SIG-M5 treated with dmso at 0.1 percent for 504 hours (cell line): Measurements from ENCODE around the gene SDE2.
"Not testable (repeated sequence)": the region's sequence is repeated elsewhere in the genome, so short reads cannot be mapped to it uniquely, and the experiment has no call there.

Experiments used
- DNase-seq: peaks from one replicate; lab custom pipeline; 2025; ENCODE audit not compliant: unreplicated experiment; lab: John Stamatoyannopoulos, UW

Gene SDE2

GRCh38 chr1:225979421-225979820 lies 19.7 kb downstream of the SDE2 start:
- DNase-seq, result no peak

DNA sequence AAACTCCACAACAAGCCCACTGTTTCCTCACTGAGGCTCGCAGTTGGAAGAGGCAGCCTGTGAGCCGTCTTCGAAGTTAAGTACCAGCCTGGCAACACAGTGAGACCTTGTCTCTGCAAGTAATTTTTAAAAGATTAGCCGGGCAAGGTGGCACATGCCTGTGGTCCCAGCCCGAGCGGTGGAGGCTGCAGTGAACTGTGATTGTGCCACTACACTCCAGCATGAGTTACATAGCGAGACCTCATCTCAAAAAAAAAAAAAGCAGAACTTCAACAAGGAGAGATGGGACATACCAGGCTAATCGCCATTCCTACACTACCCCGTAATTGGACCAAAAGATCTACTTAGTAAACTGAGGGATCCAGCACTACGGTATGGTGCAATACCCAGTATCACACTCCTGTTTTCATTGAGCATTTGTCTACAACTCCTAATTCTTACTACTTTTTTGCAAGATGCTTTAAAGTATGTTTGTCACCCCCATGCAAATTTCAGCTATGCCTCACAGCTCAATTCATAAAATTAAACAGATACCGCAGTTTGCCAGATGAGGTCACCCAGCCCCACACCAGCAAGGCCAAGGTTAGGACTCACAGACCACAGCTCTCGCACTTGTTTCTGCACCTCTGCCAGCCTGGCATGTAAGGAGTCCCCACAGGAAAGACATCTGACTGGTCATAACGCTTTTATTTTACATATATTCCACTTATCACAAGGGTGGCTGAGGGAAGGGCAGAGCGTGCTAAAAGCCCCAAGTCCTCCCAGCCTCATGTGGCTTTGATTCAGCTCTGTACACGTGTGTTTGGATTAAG lies 21.0 kb downstream of the SDE2 start:
- no peak for DNase-seq

GRCh38 chr1:225975146-225975545 lies 24.0 kb downstream of the SDE2 start:
- DNase-seq, result not testable (repeated sequence)

DNA sequence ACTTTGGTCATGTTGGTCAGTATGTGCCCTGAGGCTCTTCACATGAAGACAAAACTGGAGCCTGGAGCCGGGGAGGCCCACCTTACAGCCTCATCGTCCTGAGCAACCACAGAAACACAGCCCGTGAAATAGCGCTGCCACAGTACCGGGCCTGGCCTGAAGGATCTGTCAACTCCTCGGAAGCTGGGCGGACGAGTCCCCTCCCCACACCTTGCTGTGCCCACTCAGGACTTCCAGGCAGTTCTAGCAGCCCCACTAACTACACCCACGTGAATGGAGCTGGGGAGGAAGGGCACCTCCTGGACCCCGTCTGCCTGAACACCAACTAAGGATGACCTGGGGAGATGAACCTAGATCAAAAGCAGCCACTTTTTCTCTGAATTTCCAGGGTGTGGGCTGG lies 24.7 kb downstream of the SDE2 start:
- DNase-seq, result no peak

- no peak for DNase-seq
These were observed 26.0 kb downstream of the SDE2 start for GRCh38 chr1:225973158-225973557.

- DNase-seq, result no peak
These were observed 26.6 kb downstream of the SDE2 start for GRCh38 chr1:225972344-225973152.

DNA sequence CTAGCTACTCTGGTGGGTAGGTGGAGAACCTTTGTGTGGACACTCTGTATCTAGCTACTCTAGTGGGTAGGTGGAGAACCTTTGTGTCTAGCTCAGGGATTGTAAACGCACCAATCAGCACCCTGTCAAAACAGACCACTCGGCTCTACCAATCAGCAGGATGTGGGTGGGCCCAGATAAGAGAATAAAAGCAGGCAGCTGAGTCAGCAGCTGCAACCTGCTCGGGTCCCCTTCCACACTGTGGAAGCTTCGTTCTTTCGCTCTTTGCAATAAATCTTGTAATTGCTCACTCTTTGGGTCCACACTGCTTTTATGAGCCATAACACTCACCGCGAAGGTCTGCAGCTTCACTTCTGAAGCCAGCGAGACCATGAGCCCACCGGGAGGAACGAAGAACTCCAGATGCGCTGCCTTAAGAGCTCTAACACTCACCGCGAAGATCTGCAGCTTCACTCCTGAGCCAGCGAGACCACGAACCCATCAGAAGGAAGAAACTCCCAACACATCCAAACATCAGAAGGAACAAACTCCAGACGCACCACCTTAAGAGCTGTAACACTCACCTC lies 28.5 kb downstream of the SDE2 start:
- not testable (repeated sequence) for DNase-seq

DNA sequence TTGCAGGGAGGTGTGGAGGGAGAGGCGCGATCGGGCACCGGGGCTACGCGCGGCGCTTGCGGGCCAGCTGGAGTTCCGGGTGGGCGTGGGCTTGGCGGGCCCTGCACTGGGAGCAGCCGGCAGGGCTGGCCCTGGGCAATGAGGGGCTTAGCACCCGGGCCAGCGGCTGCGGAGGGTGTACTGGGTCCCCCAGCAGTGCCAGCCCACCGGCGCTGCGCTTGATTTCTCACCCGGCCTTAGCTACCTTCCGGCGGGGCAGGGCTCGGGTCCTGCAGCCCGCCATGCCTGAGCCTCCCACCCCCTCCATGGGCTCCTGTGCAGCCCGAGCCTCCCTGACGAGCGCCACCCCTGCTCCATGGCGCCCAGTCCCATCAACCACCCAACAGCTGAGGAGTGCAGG lies 29.4 kb downstream of the SDE2 start:
- not testable (repeated sequence) for DNase-seq

DNA sequence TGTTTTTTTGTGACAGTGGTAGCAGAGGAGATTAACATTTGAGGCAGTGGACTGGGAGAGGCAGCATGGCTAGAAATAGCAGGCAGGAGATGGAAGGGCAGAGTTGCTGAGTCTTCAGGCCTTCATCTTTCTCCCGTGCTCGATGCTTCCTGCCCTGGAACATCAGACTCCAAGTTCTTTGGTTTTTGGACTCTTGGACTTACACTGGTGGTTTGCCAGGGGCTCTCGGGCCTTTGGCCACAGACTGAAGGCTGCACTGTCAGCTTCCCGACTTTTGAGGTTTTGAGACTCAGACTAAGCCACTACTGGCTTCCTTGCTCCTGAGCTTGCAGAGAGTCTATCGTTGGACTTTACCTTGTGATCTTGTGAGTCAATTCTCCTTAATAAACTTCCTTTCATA lies 33.9 kb downstream of the SDE2 start:
- no peak for DNase-seq

- no peak for DNase-seq
These were observed 35.2 kb downstream of the SDE2 start for GRCh38 chr1:225963735-225964530.

DNA sequence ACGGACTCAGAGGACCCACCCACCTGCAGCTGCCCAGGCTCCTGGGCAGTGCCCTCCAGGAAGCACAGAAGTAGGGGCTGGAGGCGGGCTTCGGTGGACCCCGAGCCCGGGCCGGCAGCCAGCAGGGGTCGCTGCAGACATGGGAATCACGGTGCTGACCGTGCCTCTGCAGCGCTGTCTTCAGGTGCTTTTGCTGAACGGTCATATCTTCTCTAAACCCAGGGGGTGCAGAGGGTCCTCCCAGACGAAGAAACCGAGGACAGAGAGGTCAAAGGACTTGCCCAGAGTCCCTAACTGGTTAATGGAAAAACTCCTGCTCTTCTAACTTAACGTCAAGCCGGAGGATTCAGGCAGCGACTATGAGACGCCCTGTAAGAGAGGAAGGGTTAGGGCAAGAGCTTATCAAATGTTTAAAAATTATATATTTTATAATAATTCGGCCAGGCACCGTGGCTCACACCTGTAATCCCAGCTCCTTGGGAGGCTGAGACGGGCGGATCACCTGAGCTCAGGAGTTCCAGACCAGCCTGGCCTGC lies 36.6 kb downstream of the SDE2 start:
- peak; percentile 12 for DNase-seq

DNA sequence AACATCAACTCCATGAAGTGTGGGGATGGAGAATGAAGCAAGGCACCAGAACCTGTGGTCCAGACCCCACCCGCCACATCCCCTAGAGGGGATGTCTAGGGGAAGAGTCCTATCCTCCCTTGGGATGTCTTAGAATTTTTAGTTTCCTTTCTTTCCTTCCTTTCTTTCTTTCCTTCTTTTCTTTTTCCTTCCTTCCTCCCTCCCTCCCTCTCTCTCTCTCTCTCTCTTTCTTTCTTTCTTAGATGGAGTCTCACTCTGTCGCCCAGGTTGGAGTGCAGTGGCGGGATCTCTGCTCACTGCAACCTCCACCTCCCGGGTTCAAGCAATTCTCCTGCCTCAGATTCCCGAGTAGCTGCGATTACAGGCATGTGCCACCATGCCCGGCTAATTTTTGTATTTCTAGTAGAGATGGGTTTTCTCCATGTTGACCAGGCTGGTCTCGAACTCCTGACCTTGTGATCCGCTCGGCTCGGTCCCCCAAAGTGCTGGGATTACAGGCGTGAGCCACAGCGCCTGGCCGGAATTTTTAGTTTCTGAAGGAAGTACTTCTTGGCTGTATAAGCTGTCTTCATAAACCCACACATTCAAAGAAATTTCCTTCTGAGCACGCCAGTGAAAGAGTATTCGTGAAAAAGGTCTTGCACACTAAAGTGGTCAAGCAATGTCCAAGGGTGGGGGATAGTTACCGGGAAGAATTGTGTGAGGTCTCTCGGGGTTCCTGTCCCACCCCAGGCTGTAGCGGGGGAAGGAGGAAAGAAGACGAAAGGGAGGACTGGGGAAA lies 37.3 kb downstream of the SDE2 start:
- no peak for DNase-seq

- no peak for DNase-seq
These were observed 41.1 kb downstream of the SDE2 start for GRCh38 chr1:225958041-225958440.

DNA sequence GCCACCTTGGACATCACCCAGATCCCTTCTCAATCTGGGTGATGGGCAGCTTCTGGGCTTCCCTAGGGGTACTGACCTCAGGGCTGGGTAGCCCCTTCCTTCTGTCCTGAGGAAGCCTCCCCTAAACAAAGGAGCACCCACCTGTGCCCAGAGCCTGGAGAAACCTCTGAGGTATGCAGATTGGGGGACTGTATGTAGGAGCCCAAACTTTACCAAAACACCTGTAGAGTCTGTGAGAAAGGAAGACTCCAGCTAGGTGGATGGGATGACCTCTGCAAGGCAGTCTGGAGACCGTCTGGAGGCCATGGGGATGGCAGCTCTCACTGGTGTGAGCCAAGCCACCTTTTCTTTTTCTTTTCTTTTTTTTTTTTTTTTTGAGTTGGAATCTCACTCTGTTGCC lies 44.4 kb downstream of the SDE2 start:
- no peak for DNase-seq

GRCh38 chr1:225953315-225953714 lies 45.8 kb downstream of the SDE2 start:
- DNase-seq, result no peak

DNA sequence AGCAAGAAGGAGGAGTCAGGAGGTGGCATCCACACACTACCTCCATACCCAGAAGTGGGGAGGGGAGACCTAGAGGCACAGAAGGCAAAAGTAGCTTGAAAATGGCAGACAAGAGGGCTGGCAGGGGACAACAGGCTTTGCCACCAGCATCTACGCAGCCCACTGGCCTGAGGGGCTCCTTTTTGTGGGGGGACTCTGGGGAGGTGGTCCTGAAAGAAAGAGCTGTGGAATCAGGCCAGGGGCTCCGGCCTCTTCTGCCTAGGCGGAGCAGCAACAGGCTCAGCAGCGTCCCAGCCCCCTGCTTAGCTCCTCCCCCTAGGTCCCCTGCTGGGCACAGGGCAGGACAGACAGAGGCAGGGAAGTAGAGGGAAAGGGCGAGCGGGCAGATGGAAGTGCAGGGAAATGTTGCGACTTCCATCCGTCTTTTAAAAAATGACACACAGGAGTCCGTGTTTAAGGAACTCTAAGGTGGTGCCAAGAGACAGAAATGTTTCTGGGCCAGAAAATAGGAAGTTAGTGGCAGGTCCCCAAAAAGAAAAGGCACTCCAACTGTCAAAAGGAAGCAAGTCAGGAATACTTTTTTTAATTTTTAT lies 48.1 kb downstream of the SDE2 start:
- DNase-seq, result no peak

DNA sequence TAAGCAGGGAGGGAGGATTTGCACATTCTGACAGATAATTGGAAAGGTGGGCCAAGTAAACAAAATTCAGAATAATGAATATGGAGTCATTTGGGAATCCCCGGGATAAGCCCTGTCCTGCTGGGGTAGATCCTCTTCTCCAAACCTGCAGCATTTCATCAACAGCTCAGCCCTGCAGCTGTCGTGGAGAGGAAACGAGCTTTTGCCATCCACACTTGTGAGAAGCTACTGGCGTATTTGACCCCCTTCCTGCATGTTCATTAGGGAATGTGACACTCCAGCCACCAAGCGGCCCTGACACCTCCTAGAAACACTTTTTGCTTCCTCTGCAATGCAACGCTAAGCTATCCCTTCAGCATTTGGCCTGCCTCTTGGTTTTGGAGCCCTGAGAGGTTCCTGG lies 50.1 kb downstream of the SDE2 start:
- DNase-seq, result no peak

- no peak for DNase-seq
These were observed 52.3 kb downstream of the SDE2 start for GRCh38 chr1:225946803-225947202.

DNA sequence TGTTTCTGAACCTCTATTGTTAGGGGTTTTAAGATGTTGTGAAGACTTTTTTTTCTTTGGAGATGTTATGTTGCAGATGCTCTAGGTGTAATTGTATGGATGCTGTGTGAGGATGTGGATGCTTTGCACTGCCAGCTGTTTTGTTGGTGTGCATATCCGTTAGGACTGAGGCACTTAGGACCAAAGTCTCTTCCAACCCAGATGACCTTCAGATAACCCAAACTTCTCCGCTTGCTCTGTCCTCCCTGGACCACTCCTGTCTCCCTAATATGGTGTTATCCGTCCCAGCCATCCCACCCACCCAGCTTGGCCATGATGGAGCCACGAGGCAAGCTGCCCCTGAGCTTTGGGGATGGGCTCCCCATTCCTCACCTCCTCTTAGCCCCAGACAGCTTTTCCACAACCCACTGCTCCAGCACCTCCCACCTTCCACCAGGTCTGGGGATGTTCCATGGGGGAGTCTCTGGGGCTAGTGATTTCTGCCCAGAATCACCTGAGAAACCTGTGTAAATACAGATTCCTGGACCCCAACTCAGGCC lies 53.0 kb downstream of the SDE2 start:
- no peak for DNase-seq
